Measurements from ENCODE around the gene ULBP1. TPM values are rescaled to one million over a fixed set of nuclear protein-coding genes. Genes with fewer than 3 reads are reported as not detected.
"Not testable (repeated sequence)": the region's sequence is repeated elsewhere in the genome, so short reads cannot be mapped to it uniquely, and the experiment has no call there.

ULBP1 gene
- total and polyA plus RNA-seq, 5 donors: 0.20 to 0.22 (median 0.20) TPM; not detected in 1

GRCh38 chr6:149991838-149992237 lies 28.1 kb downstream of the ULBP1 start:
- no peak for DNase-seq
- 38% methylated on average over 4 of the region's 4 CpGs for WGBS
- no peak overlapping the region for H3K4me3 ChIP-seq (ENCODE audit: low read length)
- intact Hi-C loops (cut with DNase I): no loop called here
- H3K27me3 ChIP-seq (ENCODE audit: control insufficient read depth, insufficient read depth): peaks cover 7% of the 10 kb centered on the region
- no peak for ATAC-seq
- no peaks in the 10 kb centered on the region for H3K9me3 ChIP-seq (ENCODE audit: control insufficient read depth, low read length)
- no peak overlapping the region for H3K27ac ChIP-seq (ENCODE audit: low read length)
- peaks cover 3% of the 10 kb centered on the region for H3K4me1 ChIP-seq (ENCODE audit: control insufficient read depth, insufficient read depth, low read length)

GRCh38 chr6:149995235-149995750 lies 31.6 kb downstream of the ULBP1 start:
- peaks cover 7% of the 10 kb centered on the region for H3K27me3 ChIP-seq (ENCODE audit: control insufficient read depth, insufficient read depth)

GRCh38 chr6:149995971-149996370 lies 32.2 kb downstream of the ULBP1 start:
- no peak for DNase-seq
- no peak overlapping the region for H3K27ac ChIP-seq (ENCODE audit: low read length)
- ATAC-seq: no peak
- WGBS: 86% methylated on average over 7 of the region's 7 CpGs
- peaks cover 7% of the 10 kb centered on the region for H3K27me3 ChIP-seq (ENCODE audit: control insufficient read depth, insufficient read depth)
- no peaks in the 10 kb centered on the region for H3K9me3 ChIP-seq (ENCODE audit: control insufficient read depth, low read length)
- intact Hi-C loops (cut with DNase I): no loop called here
- H3K4me3 ChIP-seq (ENCODE audit: low read length): no peak overlapping the region
- no peaks in the 10 kb centered on the region for H3K4me1 ChIP-seq (ENCODE audit: control insufficient read depth, insufficient read depth, low read length)

More at GRCh38 chr6:149995235-149995750, 31.6 kb downstream of the ULBP1 start:
- no peak overlapping the region for H3K27ac ChIP-seq (ENCODE audit: low read length)
- WGBS: 72% methylated on average over 6 of the region's 6 CpGs
- peaks cover under 1% of the 10 kb centered on the region for H3K4me1 ChIP-seq (ENCODE audit: control insufficient read depth, insufficient read depth, low read length)
- H3K4me3 ChIP-seq (ENCODE audit: low read length): no peak overlapping the region
- H3K9me3 ChIP-seq (ENCODE audit: control insufficient read depth, low read length): no peaks in the 10 kb centered on the region
- ATAC-seq (no peak), DNase-seq (no peak)
- intact Hi-C loops (cut with DNase I): no loop called here

DNA sequence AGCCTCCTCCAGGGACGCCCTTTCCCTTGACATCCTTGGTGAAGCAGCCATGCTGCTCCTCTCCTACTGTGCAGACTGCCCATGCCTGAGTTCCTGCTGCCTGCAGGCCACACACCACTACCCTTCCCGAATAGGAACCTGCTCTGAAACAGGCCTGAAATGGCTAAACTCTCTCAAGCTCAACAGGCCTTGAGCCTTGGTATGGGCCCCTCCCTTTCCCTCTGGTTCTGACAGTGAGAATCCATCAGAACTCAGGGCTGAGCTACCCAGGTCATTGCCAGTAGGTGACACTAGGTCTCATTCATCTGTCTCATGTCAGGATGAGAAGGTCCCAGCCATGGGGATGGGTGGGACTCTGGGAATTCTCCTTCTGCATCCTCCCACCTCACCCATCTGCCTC lies 35.9 kb downstream of the ULBP1 start:
- 87% methylated on average over 2 of the region's 2 CpGs for WGBS
- no peaks in the 10 kb centered on the region for H3K9me3 ChIP-seq (ENCODE audit: control insufficient read depth, low read length)
- no peak overlapping the region for H3K27ac ChIP-seq (ENCODE audit: low read length)
- H3K4me3 ChIP-seq (ENCODE audit: low read length): no peak overlapping the region
- H3K27me3 ChIP-seq (ENCODE audit: control insufficient read depth, insufficient read depth): peaks cover 7% of the 10 kb centered on the region
- intact Hi-C loops (cut with DNase I): no loop called here
- no peak for DNase-seq
- no peaks in the 10 kb centered on the region for H3K4me1 ChIP-seq (ENCODE audit: control insufficient read depth, insufficient read depth, low read length)
- ATAC-seq: no peak

DNA sequence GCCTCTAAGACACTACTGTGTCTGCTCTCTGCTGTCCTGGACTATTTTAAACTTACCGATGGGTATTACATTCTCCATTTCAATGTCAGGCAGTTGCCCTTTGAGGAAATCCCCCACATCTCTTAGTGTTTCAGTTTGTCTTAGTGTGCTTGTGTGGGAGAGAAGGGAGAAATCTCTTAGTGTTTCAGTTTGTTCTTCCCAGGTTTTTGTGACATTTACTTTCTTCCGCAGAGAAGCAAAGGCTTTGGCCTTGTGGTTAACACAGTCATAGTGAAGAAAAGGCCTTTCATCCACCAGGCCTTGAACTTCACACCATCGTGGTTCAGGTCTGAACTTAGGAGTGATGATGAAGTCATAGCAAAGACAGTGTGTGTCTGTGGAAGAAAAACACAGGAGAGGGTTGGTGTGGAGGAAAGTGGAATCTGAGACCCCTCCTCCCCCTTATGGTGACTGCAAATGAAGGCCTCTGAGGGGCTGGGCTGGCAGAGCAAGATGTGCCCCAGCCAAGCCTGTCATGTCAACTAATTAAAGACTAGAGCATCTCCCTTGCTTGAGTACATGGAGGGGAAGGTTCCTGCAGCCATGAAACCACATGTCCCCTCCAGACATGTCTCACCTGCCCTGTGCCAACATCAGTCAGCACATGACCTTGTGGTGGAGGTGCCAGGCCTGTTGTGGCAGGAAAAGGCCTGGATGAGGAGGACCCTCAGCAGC lies 37.7 kb downstream of the ULBP1 start:
- DNase-seq: no peak

DNA sequence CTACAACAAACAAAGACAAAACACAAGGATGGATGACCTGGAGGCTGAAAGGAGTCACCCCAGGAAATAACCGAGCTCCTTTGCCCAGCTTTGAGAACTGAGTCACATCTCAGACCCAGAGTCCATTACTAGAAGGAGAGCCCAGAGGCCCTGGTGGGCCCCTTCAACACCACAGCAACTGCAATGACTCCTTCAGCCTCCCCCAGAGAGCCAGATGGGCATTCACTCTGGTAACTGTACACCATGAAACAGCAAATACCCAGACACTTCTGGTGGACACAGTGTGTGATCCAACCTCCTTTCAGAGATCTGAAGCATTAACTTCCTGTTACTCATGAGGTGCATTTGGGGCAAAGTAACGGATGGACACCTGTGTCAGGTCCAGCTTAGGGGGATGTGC lies 39.0 kb downstream of the ULBP1 start:
- WGBS: 91% methylated on average over 2 of the region's 2 CpGs
- DNase-seq (no peak), ATAC-seq (no peak)
- no peaks in the 10 kb centered on the region for H3K4me1 ChIP-seq (ENCODE audit: control insufficient read depth, insufficient read depth, low read length)
- H3K4me3 ChIP-seq (ENCODE audit: low read length): no peak overlapping the region
- H3K27me3 ChIP-seq (ENCODE audit: control insufficient read depth, insufficient read depth): no peaks in the 10 kb centered on the region
- no peak overlapping the region for H3K27ac ChIP-seq (ENCODE audit: low read length)
- intact Hi-C loops (cut with DNase I): no loop called here
- no peaks in the 10 kb centered on the region for H3K9me3 ChIP-seq (ENCODE audit: control insufficient read depth, low read length)

More for the DNA sequence above, 37.7 kb downstream of the ULBP1 start:
- H3K9me3 ChIP-seq (ENCODE audit: control insufficient read depth, low read length): no peaks in the 10 kb centered on the region
- ATAC-seq: no peak
- 84% methylated on average over 3 of the region's 3 CpGs for WGBS
- no peak overlapping the region for H3K4me3 ChIP-seq (ENCODE audit: low read length)
- intact Hi-C loops (cut with DNase I): no loop called here
- no peaks in the 10 kb centered on the region for H3K27me3 ChIP-seq (ENCODE audit: control insufficient read depth, insufficient read depth)
- no peaks in the 10 kb centered on the region for H3K4me1 ChIP-seq (ENCODE audit: control insufficient read depth, insufficient read depth, low read length)
- H3K27ac ChIP-seq (ENCODE audit: low read length): no peak overlapping the region

DNA sequence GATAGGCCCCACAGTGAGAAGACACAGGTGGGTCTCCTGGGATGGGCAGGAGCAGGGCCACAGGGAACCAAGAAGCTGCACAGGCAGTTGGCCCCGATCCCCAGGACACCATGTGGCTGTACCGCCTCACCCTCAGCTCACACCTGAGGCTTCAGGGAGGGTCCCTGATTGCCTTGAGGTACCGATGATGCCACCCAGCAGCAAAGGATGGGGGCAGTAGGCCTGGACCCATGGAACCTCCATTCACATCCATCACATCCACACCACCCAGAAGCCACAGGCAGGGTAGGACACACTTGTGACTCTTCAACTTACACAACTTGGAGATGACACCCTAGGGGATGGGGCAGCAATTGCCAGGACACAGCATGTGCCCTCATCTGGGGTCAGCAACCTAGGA lies 39.9 kb downstream of the ULBP1 start:
- DNase-seq; H3K9me3 ChIP-seq (ENCODE audit: control insufficient read depth, low read length); H3K27ac ChIP-seq (ENCODE audit: low read length); H3K4me1 ChIP-seq (ENCODE audit: control insufficient read depth, insufficient read depth, low read length); H3K4me3 ChIP-seq (ENCODE audit: low read length); ATAC-seq; H3K27me3 ChIP-seq (ENCODE audit: control insufficient read depth, insufficient read depth); intact Hi-C loops (cut with DNase I): not testable (repeated sequence)
- 93% methylated on average over 3 of the region's 3 CpGs for WGBS

DNA sequence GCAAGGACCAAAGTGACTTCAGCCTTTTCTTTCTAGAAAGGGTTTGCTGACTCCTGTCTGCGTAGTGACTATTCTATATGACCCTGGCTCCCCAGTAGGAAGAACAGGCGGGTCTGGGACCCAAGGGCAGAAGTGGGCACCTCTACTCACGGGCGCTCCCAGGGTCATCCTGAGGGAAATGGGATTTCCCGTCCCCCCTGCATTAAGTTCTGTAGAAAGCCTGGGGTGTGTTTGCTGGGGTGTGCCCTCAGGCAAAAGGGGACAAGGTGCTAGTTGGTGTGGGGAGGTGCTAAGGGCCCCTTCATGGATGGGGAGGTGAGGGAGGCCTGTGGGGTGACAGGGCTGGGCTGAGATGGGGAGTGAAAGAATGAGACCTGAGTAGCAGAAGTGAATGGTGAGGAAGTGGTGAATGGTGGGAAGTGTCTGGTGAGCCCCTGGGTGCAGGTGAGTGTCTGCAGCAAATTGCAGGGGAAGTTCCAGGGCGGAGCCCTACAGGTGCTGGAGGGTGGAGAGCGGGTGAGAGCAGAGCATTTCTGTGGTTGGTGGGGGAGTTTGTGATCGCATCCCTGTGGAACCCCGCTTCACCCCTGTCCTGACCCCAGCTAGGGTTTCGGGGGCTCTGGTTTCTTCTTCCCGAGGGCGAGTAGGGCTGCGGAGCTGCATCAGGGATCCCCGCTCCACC lies 40.5 kb downstream of the ULBP1 start:
- Histone ChIP-seq H3K4me3 (ENCODE audit: low read length) (peak overlapping the region; percentile 67), H3K9me3 (ENCODE audit: control insufficient read depth, low read length) (no peaks in the 10 kb centered on the region), H3K4me1 (ENCODE audit: control insufficient read depth, insufficient read depth, low read length) (no peaks in the 10 kb centered on the region), H3K27ac (ENCODE audit: low read length) (no peak overlapping the region), H3K27me3 (ENCODE audit: control insufficient read depth, insufficient read depth) (no peaks in the 10 kb centered on the region)
- ATAC-seq (no peak), DNase-seq (no peak)
- intact Hi-C loops (cut with DNase I): no loop called here
- WGBS: 35% methylated on average over 14 of the region's 14 CpGs

DNA sequence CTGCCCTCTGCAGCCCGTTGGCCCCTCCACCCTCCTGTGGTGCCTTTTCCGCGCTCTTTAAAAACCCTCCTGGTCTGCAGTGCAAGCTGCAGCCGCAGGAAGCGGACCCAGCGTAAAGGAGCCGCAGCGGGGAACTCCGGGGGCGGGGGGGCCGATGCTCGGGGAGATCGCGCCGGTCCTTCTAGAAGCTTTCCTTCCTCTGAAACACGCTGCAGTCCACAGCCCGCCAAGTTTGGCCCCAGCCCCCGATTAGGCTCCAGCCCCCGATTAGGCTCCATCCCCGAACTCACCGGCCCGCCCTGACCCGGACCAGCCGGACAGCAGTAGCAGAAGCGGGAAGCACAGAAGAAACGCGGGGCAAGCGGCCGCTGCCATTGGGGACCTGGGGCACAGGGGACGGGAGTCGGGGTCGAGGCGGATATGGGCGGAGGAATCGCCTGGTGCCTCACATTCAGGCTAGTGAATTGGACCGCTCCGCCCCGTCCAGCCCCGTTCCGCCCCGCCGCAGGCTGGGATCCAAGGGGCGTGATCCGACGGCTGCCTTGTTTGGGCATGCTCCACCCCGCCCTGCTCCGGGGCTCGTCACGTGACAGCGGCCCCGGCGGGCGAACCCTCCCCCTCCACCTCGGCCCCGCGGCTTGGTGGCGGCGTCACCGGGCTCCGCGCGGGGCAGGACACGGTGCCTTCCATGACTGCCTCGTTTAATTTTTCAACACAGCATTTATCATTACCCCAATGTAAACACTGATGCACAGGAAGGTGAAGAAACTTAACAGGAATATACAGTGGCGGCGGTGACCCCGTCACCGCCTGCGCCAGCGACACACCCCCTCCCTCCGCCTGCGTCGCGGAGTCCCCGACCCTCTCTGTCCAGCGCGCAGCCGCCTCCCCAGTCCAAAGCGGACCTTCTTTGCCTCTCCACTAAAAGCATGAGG lies 41.3 kb downstream of the ULBP1 start:
- no peaks in the 10 kb centered on the region for H3K9me3 ChIP-seq (ENCODE audit: control insufficient read depth, low read length)
- peak; percentile 95 to 98 (median 97) for DNase-seq
- WGBS: under 1% methylated on average over 79 of the region's 79 CpGs
- no peaks in the 10 kb centered on the region for H3K27me3 ChIP-seq (ENCODE audit: control insufficient read depth, insufficient read depth)
- intact Hi-C loops (cut with DNase I): no loop called here
- H3K4me3 ChIP-seq (ENCODE audit: low read length): peak overlapping the region; percentile 67
- H3K27ac ChIP-seq (ENCODE audit: low read length): no peak overlapping the region
- ATAC-seq: peak; percentile 98
- H3K4me1 ChIP-seq (ENCODE audit: control insufficient read depth, insufficient read depth, low read length): no peaks in the 10 kb centered on the region

- Histone ChIP-seq H3K4me1 (ENCODE audit: control insufficient read depth, insufficient read depth, low read length) (no peaks in the 10 kb centered on the region), H3K4me3 (ENCODE audit: low read length) (peak overlapping the region; percentile 67), H3K27ac (ENCODE audit: low read length) (no peak overlapping the region), H3K27me3 (ENCODE audit: control insufficient read depth, insufficient read depth) (no peaks in the 10 kb centered on the region), H3K9me3 (ENCODE audit: control insufficient read depth, low read length) (no peaks in the 10 kb centered on the region)
- intact Hi-C loops (cut with DNase I): no loop called here
- no peak for ATAC-seq
- DNase-seq: no peak
- 81% methylated on average over 14 of the region's 14 CpGs for WGBS
Measured at GRCh38 chr6:150005761-150006651, 42.3 kb downstream of the ULBP1 start.
